ENCODE results near the gene IRF9.

Gene IRF9, protein sequence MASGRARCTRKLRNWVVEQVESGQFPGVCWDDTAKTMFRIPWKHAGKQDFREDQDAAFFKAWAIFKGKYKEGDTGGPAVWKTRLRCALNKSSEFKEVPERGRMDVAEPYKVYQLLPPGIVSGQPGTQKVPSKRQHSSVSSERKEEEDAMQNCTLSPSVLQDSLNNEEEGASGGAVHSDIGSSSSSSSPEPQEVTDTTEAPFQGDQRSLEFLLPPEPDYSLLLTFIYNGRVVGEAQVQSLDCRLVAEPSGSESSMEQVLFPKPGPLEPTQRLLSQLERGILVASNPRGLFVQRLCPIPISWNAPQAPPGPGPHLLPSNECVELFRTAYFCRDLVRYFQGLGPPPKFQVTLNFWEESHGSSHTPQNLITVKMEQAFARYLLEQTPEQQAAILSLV

DNA sequence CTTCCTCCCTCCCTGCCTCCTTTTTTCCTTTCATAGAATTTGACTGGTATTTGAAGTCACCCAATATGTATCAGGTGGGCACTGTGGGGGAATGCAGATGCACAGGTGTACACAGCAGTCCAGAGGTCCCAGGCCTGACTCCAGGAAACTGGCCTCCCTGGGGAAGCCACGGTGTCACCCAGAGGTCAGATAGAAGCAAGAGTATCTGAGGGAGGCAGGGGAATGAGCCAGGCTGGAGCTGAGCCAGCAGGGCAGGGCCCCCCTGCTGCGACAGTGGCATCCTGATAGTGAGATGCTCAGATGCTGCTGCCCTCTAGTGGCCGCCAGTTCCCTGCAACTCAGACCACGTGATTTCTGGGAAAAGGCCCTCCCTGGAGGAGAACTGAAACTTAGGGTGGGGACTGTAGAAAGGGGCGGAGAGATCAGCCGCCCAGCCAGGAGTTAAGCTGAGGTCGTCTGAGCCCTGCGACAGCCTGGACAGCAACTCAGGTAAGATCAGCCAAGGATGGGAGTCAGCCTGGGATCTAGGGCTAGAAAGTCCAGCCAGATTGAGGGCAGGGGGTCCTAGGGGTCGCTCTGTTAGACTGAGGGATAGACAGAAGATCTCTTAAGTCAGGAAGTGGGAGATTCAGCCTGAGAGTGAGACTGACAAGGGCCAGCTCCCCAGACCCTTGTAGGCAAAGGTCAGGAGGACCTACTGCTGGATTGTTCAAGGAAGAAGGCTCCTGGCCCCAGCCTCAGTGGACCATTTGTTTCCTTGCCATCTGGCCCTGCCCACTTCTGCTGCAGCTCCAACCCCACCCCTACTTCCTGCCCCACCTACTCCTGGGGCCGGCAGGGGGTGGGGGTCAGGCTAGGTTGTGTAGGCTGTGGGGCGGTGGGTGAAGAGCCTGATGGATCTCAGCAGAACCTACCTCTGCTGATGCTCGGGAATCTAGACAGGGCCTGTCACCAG is at the start of gene IRF9:
Gene IRF9, plus strand, starts transcription at position 416 of the 955 bp plus-strand sequence. CDS start 880 bp downstream, outside the sequence.
- DNase-seq (ENCODE audit: low read depth in 1 of 2, low spot score in 1 of 2): peak; percentile 99 to 100

DNA sequence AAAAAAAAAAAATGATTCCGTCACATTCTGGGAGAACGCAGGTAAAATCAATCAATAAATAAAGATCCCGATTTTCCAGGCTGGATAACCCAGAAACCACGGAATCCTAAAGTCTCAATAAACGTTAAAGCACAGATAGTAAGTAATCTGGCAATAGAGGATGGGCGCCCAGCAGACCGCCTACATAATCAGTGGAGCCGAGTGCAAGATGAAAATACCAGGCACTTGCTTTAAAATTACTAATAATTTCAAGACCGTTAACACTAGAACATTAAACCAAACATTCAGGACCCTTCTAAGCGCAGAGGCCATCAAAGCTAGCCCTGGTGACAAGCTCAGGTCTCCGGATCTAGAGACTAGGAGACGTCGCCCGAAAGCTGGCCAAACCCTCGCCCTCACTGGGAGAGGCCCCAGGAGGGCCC is 47.7 kb upstream of the IRF9 start:
- DNase-seq (ENCODE audit: low read depth in 1 of 2, low spot score in 1 of 2): no peak

DNA sequence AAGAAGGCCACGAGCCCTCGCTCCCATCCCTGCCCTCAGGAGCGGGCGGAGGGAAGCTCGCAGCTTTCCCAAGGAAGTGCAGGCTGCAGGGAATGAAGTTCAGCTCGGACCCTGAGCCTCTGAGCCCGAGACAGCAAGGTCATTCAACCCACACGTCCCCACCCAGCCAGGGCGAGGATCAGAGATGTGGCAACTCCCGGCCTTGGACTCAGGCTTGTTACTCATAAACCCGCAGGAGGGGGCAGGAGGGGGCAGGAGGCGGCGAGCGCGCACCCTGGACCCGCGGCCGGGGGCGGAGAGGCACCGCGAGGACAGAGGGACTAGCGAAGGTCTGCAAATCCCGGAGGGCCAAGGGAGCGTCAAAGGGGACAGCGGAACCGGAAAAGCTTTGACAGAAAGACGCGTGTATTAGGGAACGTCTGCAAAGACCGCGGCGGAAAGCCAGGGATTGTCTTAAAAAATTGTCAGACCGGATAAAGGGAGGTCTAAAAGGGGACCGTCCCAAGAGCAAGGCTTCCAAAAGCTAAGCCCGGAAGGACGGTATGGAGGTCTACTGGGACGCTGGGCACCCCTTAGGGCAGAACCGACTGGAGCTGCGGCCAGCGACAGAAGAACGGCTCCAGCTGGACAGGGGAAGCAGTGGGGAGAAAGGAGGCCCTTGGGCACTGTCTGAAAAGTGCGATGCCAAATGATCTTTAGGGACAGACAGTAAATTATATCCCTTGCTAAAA is 47.1 kb upstream of the IRF9 start:
- DNase-seq (ENCODE audit: low read depth in 1 of 2, low spot score in 1 of 2): peak; percentile 61 to 80

DNA sequence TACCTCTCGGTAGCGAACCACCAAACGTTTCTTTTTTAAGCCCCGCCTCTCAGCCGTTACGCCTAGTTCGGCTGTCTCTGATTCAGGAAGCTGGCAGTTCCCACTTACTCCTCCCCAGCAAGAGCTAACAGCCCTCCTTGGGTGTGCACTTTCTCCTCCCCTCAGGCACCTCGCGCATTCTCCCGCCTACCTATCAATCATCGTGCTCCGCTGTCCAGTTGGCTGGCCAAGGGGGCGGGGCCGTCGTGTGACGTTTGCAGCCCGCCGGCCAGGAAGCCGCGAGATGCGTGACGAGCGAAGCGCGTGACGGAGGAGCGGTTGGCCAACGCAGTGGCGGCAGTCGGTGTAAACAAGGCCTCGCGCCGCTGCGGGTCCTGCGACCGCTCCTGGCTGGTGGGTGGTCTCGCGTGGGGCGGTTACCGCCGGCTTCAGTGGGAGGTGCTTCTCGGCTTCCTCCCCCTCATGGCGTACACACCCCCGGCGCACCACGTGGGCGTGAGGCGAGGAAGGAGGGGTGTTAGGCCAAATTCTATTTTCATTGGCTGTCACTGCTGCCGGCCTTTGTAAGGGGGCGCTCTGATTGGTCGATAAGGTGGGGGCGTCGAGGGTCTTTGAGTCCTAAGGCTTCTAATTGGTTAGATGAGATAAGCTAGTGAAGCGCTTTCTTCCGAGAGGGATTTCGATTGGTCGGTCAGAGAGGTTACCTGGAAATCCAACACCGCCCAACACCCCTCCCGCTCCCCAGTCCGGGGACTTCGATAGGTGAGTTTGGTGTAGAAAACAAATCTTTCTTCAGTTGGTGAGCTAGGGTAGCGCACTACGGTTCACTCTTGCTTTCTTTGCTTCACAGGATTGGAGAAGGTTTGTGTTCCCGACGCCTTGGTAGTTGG is 46.3 kb upstream of the IRF9 start, which contains the start of the genes DCAF11 and NRL:
Gene DCAF11, plus strand, starts transcription at position 246 of the 890 bp plus-strand sequence. CDS start 818 bp downstream, outside the sequence.
Gene NRL, minus strand, starts transcription at position 418 of the 890 bp plus-strand sequence. CDS start 32,101 bp downstream, outside the sequence.
- peak; percentile 98 for DNase-seq (ENCODE audit: low read depth in 1 of 2, low spot score in 1 of 2)

DNA sequence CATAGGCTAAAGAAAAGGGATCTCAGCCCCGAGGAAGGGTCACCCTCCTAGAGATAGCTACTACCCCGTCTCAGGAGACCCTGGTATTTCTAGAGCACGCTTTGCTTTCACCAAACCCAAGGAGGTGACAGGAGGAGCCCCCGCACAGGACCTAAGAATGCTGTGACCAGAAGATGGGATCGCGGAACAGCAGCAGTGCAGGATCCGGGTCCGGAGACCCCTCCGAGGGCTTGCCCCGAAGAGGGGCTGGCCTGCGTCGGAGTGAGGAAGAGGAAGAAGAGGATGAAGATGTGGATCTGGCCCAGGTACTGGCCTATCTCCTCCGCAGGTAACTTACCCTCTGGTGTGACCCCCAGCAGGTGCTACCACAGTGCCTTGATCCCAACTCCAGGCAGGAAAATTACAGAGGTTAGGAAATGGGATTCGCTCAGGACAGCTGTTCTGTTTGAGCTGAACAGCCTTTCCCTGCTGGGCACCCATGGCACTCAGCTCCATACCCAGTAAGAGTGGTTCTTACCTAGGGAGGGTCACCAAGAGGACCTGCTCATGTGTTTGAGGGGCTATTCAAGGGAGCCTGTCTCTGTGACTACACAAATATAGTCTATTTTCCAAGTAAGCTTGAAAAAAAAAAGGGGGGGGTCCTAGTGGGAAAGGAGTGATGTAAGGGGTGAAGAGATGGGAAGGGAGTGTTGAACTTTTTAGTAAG is 45.5 kb upstream of the IRF9 start:
- DNase-seq (ENCODE audit: low read depth in 1 of 2, low spot score in 1 of 2): no peak

DNA sequence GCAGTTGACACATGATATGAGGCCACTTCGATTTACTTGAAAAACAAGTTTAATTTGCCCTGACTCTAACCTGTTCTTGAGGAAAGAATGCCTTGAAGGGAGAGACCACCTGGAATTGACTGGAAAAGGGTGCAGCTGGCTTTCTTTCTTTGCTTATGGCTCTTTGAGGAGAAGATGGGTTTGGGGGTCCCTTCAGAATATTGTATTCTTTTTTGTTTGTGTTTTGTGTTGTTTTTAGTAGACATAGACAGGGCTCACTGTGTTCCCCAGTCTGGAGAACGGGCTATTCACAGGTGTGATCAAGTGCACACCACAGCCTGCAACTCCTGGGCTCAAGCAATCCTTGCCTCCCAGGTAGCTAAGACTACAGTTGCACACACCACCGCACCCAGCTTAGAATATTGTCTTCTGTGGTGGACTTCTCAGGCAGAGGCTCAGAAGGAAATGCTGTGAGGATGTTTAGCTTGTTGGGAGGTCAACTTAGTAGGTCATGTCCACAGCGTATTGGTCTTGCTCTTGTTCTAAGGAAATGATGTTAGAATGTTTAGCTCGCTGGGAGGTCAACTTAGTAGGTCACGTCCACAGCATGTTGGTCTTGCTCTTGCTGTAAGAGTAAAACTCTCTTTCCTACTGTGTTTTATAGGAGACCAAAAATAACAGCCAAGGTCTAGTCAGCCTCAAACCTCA is 44.8 kb upstream of the IRF9 start:
- no peak for DNase-seq (ENCODE audit: low read depth in 1 of 2, low spot score in 1 of 2)

DNA sequence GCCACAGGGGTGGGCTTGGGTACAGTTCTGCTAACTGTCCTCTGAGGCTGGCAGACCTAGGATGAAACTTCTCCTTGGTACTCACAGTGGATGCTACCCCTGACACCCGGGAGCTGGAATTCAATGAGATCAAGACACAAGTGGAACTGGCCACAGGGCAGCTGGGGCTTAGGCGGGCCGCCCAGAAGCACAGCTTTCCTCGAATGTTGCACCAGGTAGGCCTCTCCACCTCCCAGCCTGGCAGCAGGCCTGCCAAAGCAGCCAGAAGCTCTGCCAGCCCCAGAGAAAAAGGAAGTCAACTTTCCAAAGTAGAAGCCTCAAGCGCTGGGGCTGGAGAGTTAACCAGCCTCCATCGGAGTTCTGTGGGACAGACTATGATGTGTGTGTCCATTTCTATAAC is 43.9 kb upstream of the IRF9 start:
- no peak for DNase-seq (ENCODE audit: low read depth in 1 of 2, low spot score in 1 of 2)

DNA sequence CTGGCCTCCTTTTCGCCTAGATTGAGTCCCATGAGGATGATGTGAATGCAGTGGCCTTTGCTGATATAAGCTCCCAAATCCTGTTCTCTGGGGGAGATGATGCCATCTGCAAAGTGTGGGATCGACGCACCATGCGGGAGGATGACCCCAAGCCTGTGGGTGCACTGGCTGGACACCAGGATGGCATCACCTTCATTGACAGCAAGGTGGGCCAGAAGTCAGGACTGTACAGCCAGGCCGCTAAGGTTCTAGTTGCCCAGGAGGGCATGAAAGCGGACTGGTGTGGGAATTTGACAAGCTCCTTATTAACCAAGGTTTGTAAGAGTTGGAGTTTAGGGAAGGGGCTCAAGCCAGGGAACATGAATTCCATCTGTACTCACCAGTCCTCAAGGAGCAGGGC is 41.4 kb upstream of the IRF9 start:
- no peak for DNase-seq (ENCODE audit: low read depth in 1 of 2, low spot score in 1 of 2)

DNA sequence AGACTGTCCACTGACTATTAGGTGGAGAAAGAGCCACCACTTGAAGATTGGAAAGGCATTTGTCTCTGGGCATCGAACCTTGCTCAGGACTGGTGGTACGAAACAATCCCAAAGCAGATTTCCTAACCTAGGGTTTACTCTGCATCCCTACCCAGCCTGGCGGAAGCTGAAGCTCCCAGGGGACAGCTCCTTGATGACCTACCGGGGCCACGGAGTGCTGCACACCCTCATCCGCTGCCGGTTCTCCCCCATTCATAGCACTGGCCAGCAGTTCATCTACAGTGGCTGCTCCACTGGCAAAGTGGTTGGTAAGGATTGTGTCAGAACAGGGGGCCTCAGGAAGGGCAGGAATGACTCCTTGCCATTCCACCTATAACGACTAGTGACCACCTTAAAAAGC is 39.9 kb upstream of the IRF9 start:
- DNase-seq (ENCODE audit: low read depth in 1 of 2, low spot score in 1 of 2): no peak

DNA sequence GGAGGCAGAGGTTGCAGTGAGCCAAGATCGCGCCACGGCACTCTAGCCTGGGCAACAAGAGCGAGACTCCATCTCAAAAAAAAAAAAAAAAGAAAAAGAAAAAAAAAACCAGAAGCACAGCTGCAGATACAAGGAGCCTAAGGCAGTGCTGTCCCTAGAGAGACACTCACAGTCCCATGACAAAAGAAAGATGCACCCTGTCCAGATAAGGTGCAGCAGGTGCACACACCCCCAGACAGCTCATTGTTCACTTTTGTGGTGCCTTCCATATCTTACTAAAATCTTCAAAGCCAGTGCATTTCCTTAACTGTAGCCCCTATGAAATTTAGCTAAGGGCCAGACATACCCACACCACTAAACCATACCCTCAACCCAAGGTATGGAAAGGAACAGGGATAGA is 38.6 kb upstream of the IRF9 start:
- no peak for DNase-seq (ENCODE audit: low read depth in 1 of 2, low spot score in 1 of 2)

DNA sequence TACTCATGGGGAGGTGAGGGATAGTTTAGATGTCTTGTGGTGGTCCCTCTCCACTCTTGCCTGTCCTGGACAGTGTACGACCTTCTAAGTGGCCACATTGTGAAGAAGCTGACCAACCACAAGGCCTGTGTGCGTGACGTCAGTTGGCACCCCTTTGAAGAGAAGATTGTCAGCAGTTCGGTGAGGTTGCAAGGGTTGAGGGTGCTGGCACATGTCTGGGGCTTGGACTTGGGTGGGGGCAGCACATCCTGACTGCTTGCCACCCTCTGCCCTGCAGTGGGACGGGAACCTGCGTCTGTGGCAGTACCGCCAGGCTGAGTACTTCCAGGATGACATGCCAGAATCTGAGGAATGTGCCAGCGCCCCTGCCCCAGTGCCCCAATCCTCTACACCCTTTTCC is 38.2 kb upstream of the IRF9 start:
- DNase-seq (ENCODE audit: low read depth in 1 of 2, low spot score in 1 of 2): no peak

DNA sequence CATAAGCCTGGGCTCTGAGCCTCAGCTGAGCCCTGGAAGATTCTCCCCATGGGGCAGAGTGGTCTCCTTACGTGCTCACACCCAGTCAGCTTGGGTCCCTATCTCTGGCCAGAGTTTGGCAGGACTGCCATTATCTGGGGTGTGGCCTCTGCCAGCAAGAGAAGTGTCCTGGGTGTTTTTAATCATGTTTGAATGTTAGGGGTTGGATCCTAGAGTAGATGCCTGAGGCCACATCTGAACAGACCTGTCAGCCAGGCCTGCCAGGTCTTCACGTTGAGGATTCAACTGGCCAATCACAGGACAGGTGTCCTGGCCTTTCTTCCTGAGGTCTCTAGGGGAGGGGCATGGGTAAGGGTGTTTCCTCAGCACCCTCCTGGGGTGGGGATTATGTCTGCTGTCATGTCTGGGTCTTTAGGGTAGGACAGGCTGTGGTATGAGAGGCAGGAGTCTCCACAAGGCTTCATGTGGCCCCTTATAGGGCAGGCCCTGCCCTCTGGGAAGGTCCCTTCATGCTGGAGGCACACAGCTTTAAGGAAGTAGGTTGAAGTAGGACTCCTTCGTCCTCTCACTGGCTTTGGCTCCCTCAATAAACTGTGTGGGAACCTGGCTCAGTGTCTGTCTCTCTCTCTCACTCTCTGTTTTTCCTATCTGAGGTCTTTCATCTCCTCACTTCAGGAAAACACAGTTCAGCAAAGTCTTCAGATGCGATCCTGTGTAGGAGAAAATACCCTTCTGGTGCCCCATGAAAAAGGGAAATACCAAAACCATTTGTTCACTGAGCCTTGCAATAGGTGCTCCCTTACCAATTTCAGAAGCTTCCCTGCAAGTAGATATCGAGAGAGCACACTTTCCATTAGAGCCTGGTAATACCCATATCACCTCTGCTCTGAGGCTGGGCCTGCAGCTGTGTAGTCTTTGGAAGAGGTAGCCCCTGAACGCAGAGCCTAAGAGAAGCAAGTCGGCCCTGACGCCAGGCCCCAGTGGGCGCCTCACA is 37.3 kb upstream of the IRF9 start:
- no peak for DNase-seq (ENCODE audit: low read depth in 1 of 2, low spot score in 1 of 2)

DNA sequence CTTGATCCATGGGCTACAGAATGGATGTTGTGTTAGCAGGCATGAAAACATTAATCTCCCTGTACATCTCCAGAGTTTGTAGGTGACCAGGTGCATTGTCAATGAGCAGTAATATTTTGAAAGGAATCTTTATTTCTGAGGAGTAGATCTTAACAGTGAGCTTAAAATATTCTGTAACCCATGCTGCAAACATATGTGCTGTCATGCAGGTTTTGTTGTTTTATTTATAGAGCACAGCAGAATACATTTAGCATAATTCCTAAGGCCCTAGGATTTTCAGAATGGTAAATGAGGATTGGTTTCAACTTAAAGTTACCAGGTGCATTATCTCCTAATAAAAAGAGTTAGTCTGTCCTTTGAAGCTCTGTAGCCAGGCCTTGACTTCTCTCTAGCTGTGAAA is 34.1 kb upstream of the IRF9 start:
- no peak for DNase-seq (ENCODE audit: low read depth in 1 of 2, low spot score in 1 of 2)

DNA sequence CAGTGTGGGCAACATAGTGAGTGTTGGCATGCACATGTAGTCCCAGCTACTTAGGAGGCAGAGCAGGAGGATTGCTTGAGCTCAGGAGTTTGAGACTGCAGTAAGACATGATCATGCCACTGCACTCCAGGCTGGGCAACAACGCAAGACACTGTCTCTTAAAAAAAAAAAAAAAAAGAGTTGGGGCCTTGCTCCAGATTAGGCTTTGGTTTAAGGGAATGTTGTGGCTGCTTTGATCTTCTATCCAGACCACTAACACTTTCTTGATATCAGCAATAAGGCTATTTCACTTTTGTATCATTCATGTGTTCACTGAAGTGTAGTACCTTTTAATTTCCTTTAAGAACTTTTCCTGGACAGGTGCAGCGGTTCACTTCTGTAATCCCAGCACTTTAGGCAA is 33.4 kb upstream of the IRF9 start:
- no peak for DNase-seq (ENCODE audit: low read depth in 1 of 2, low spot score in 1 of 2)

DNA sequence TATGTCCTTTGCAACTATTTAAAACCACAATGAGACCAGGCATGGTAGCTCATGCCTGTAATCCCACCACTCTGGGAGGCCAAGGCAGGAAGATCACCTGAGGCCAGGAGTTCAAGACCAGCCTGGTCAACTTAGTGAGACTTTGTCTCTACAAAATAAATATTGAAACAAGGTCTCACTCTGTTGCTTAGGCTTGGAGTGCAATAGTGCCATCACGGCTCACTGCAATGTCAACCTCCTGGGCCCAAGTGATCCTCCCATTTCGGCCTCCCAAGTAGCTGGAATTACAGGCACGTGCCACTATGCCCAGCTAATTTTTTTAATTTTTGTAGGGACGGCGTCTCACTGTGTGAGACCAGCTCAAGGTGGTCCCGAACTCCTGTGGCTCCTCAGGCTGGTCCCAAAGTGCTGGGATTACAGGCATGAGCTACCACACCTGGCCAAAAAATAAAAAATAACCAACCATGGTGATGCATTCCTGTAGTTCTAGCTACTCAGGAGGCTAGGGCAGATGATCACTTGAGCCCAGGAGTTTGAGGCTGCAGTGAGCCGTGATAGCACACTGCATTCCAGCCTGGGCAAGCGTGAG is 31.6 kb upstream of the IRF9 start:
- no peak for DNase-seq (ENCODE audit: low read depth in 1 of 2, low spot score in 1 of 2)

DNA sequence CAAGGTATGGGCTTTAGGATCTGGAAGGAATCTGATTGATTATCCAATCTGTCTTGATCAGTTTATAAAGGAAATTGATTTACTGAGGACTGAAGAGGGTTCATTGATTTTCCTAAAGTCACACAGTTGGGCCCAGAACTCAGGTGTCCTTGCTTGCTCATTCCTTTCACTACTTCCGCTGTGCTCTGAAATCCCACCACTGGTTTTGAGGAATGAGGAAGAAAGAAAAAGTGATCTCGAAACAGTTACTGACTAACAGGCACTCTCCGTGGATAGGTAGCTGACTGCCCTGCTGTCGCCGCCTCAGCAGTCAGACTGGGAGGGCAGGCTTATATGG is 30.7 kb upstream of the IRF9 start, which contains the start of gene FITM1:
Gene FITM1, plus strand, starts transcription at position 280 of the 337 bp plus-strand sequence. CDS start 905 bp downstream, outside the sequence.
- no peak for DNase-seq (ENCODE audit: low read depth in 1 of 2, low spot score in 1 of 2)

All from activated CD4-positive, alpha-beta T cell treated with anti-CD3 and anti-CD28 coated beads, Interleukin-2, amount 50 U/mL, for 24 hours (primary cell).